Measurements from ENCODE around the gene NDST1. TPM values are rescaled to one million over a fixed set of nuclear protein-coding genes. Genes with fewer than 3 reads are reported as not detected.

NDST1 gene
- total and polyA plus RNA-seq, 12 donors, result 14.8 to 86.1 (median 58.5) TPM

- no peak overlapping the region for H3K4me3 ChIP-seq
- DNase-seq (no peak), ATAC-seq (no peak)
- H3K36me3 ChIP-seq, result no peaks in the 10 kb centered on the region
- no peaks in the 10 kb centered on the region for H3K9me3 ChIP-seq
- peaks cover 0 to 11% (median 6%) of the 10 kb centered on the region in 9 donors for H3K4me1 ChIP-seq
- TF ChIP-seq CTCF (IDR thresholded peaks at IDR 0.05), result no peak
- H3K27ac ChIP-seq, result no peak overlapping the region
- 94 to 98% methylated on average over 11 of the region's 11 CpGs for WGBS, 2 donors
- no peaks in the 10 kb centered on the region for H3K27me3 ChIP-seq
- intact Hi-C loops (cut with DNase I), result loop anchor here in 1 of 10 donors (10.0 kb wide), 1 partner anchor 75 kb away; no protein-coding TSS in a partner anchor
Measured at GRCh38 chr5:150579462-150580400, 71.8 kb downstream of the NDST1 start.

GRCh38 chr5:150580917-150581316 is 73.0 kb downstream of the NDST1 start:
- no peak overlapping the region for H3K27ac ChIP-seq
- H3K4me3 ChIP-seq, result no peak overlapping the region
- H3K9me3 ChIP-seq, result no peaks in the 10 kb centered on the region
- no peak for DNase-seq
- no peak for ATAC-seq
- no peaks in the 10 kb centered on the region for H3K36me3 ChIP-seq
- no peak for TF ChIP-seq CTCF (IDR thresholded peaks at IDR 0.05)
- intact Hi-C loops (cut with DNase I), result loop anchor here in 1 of 10 donors (10.0 kb wide), 1 partner anchor 74 kb away; no protein-coding TSS in a partner anchor
- 91 to 96% methylated on average over 3 of the region's 3 CpGs for WGBS, 2 donors
- peaks cover 0 to 14% (median 7%) of the 10 kb centered on the region in 9 donors for H3K4me1 ChIP-seq
- no peaks in the 10 kb centered on the region for H3K27me3 ChIP-seq

GRCh38 chr5:150582241-150583109 is 74.5 kb downstream of the NDST1 start:
- Histone ChIP-seq H3K27ac (no peak overlapping the region), H3K27me3 (no peaks in the 10 kb centered on the region), H3K4me3 (no peak overlapping the region), H3K9me3 (no peaks in the 10 kb centered on the region), H3K4me1 (peaks cover 0 to 17% (median 7%) of the 10 kb centered on the region in 9 donors), H3K36me3 (no peaks in the 10 kb centered on the region)
- WGBS, 2 donors, result 28 to 43% methylated on average over 19 of the region's 19 CpGs
- ATAC-seq (peak in 7 of 8 donors; percentile 34 to 59 (median 44)), DNase-seq (peak in 1 of 2 donors; percentile 70)
- intact Hi-C loops (cut with DNase I), result loop anchor here in 1 of 10 donors (10.0 kb wide), 1 partner anchor 72 kb away; no protein-coding TSS in a partner anchor
- TF ChIP-seq CTCF (IDR thresholded peaks at IDR 0.05), result no peak

All from heart right ventricle (tissue), 16 donors.